ENCODE data around the gene SLC12A6.
"Not testable (repeated sequence)": the region's sequence is repeated elsewhere in the genome, so short reads cannot be mapped to it uniquely, and the experiment has no call there.

The SLC12A6 gene

DNA sequence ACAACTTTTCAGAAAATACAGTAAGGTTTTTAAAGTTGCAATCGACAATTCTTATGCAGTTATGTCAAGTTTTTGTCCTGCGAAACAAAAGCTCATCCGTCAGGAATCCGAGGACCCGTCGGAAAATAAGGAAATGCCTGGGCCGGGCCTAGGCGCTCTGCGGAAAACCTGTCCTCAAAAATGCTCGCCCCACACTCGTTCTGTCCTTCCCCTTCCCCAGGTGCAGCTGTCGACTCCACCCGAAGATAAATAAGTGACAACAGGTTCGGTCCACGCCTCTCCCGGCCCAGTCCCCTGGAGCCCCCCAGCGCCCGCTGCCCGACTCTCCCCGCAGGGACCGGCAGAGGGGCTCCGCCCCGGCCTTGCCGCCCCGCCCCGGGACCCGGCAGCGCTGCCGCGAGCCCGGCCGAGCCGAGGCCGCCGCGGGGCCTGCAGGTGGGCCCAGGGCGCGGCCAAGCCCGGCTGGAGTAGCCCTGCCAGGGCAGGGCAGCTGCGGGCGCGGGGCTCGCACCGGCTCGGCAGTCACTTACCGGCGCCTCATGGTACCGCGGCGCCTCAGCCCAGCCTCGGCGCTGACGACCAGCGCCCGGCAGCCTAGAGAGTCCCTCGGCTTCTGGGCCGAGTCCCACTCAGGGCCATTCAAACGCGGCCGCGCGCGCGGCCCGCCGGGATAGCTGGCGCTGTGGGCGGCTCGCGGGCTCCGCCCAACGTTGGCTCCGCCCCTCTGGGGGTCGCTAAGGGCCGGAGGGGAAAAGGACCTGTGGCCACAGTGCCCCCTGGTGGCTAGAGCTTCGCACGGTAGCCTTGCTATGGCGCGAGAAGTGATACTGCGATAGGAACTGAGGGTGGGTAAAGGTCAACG, 127.9 kb downstream of the SLC12A6 start, which contains the start of gene KATNBL1:
KATNBL1 (minus strand) TSS at position 676 of the 862 bp plus-strand sequence. CDS start 46,420 bp downstream, outside the sequence.
- DNase-seq (ENCODE audit: insufficient read length, low spot score): peak; percentile 96
- peak; percentile 89 for FAIRE-seq

DNA sequence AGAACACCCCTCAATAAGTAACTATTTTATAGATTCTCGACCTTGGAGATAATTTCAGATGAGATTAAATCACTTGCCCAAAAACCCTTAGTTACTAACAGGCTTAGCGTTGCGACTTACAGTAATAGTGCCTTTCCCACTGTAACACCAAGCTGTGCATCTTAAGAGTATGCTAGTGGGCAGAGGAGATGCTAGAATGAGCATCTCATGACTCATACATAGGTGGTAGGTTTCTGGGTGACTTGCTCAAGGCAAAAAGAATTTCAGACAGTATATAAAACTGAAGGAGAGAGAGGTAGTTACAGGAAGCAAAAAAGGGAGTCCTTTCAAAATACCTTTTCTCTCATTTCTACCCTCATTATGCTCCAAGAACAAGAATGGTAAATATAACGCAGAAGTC, 131.6 kb downstream of the SLC12A6 start:
- no peak for FAIRE-seq

DNA sequence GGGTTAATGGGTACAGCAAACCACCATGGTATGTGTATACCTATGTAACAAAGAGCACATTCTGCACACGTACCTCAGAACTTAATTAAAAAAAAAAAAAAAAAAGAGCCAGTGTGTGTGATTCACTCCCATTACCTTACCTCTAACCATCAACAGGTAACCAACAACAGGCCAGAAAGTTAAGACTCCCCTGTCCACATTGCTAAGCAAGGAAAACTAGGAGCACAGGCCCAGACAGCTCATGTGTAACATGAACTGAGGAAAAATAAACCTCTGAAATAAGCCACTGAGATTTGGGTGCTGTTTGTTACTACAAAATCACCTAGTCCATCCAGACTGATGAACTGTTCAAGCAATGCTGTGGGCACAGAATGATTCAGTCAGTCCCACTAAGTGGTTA, 133.6 kb downstream of the SLC12A6 start:
- no peak for FAIRE-seq
- no peak for DNase-seq (ENCODE audit: insufficient read length, low spot score)

More for the DNA sequence above, 131.6 kb downstream of the SLC12A6 start:
- DNase-seq (ENCODE audit: insufficient read length, low spot score): no peak

DNA sequence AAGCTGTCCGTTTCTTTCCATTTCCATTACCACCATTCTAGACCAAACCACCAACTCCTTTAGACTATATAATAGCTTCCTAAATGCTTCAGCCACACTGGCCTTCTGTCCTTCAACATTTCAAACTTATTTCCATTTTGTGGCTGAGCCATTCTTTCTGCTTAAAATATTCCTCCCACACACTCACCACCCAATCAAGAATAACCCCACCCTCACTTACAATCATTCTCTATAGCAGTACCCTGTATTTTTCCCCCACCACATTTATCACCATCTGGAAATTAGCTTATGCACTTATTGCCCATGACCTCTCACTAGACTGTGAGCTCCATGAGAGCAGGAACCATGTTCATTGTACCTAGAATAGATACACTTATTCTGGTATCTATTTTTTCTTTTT, 134.3 kb downstream of the SLC12A6 start:
- FAIRE-seq (no peak), DNase-seq (ENCODE audit: insufficient read length, low spot score) (no peak)

DNA sequence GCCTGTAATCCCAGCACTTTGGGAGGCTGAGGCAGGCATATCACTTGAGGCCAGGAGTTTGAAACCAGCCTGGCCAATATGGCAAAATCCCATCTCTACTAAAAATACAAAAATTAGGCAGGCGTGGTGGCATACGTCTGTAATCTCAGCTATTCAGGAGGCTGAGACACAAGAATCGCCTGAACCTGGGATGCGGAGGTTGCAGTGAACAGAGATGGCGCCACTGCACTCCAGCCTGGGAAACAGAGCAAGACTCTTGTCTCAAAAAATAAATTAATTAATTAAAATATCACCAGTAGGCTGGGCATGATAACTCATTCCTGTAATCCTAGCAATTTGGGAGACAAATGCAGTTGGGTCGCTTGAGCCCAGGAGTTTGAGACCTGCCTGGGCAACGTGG, 144.3 kb downstream of the SLC12A6 start:
- not testable (repeated sequence) for DNase-seq (ENCODE audit: insufficient read length, low spot score); FAIRE-seq

DNA sequence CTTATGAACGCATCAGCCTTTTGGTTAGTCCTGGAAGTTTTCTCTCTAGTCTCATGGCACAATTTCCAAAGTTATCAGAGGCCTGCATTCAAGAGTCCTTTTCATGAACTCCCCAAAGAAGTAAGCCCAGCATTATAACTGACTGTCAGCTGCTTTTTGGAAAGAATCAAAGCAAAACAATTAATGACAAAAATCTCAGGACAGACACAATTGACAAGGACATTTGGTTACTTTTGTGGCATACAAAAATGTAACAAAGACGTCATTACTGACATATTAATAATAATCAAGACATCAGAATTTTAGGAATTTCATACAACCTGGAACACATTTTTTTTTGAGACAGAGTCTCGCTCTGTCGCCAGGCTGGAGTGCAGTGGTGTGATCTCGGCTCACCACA, 148.9 kb downstream of the SLC12A6 start:
- DNase-seq (ENCODE audit: insufficient read length, low spot score) (no peak), FAIRE-seq (no peak)

DNA sequence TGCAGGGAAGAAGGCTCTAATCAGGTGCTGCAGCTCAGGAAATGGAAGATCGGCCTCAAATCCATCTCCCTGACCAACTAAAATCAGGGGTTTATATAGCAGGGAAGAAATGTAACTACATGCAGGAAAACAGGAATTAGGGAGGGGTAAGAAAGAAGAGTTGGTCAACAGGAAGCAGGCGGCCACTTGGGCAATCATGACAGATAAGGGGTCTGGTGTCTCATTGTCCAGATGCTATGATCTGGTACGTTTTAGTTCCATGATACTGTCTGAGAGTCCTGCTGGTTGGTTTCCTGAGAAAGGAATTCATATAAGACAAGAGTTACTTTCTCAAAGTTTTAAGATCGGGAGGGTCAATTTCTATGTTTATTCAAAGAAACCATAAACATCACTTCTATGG, 151.9 kb downstream of the SLC12A6 start:
- DNase-seq (ENCODE audit: insufficient read length, low spot score) (no peak), FAIRE-seq (no peak)

DNA sequence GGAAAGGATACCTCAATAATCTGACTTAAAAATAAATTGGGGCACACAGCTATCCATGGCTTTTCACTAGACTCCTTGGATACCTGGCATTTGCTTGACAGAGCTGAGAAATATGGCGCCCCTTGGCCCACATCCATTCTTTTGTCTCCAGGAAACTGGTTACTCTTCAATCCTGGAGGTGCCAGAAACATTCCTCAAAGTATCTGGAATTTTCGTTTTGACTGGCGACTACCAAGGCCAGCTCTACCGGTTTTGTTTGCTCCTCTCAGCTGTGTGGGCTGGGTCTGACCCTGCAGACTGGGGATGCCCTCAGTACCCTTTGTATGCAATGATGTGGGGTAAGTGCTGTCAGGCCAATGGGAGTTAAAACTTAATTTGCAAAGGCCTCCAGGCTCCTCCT, 154.6 kb downstream of the SLC12A6 start:
- FAIRE-seq (no peak), DNase-seq (ENCODE audit: insufficient read length, low spot score) (no peak)

All from GM19239 (cell line).